Calu3 (cell line): Measurements from ENCODE around the gene FOXRED2. TPM values are rescaled to one million over a fixed set of nuclear protein-coding genes. Genes with fewer than 3 reads are reported as not detected.

ENCODE experiments used
- BruUV-seq: library from RNA; stranded (reverse); fragments of 400-500 nt; replicated peaks from 2 replicates; lab custom pipeline; 2021; lab: Mats Ljungman, UMichigan
- CTCF ChIA-PET: fragments of 300-600 bp; sonication (Branson Sonifier 250); formaldehyde crosslinking; loops from one replicate; lab custom pipeline; 2022; ENCODE audit warnings: antibody characterized with exemption; lab: Charles Lee
- DNase-seq: peaks from one replicate; pipeline ENCODE4 v3.0.0; 2022
- H3K27ac Mint-ChIP-seq: one replicate; pipeline ENCODE4 v1.8.0; 2022; ENCODE audit warnings: mixed read lengths; ENCODE audit not compliant: unreplicated experiment
- H3K27me3 Mint-ChIP-seq: one replicate; pipeline ENCODE4 v1.8.0; 2022; ENCODE audit warnings: mixed read lengths; ENCODE audit not compliant: unreplicated experiment
- H3K36me3 Mint-ChIP-seq: one replicate; pipeline ENCODE4 v1.8.0; 2022; ENCODE audit warnings: mild to moderate bottlenecking, moderate library complexity, mixed read lengths; ENCODE audit not compliant: insufficient read depth, unreplicated experiment
- H3K4me1 Mint-ChIP-seq: one replicate; pipeline ENCODE4 v1.8.0; 2022; ENCODE audit warnings: mild to moderate bottlenecking, low read depth, mixed read lengths; ENCODE audit not compliant: unreplicated experiment
- H3K4me3 Mint-ChIP-seq: one replicate; pipeline ENCODE4 v1.8.0; 2022; ENCODE audit warnings: mild to moderate bottlenecking, low read depth, moderate library complexity, mixed read lengths; ENCODE audit not compliant: unreplicated experiment
- H3K9me3 Mint-ChIP-seq: one replicate; pipeline ENCODE4 v1.8.0; 2022; ENCODE audit warnings: low read depth, mixed read lengths; ENCODE audit not compliant: unreplicated experiment
- intact Hi-C: fragments of 100-400 bp; cut with micrococcal nuclease; formaldehyde crosslinking; loops from one replicate; pipeline ENCODE4 v1.10.0; 2022; ENCODE audit not compliant: unreplicated experiment
- total RNA-seq: library from RNA; stranded (reverse); gene quantifications from 2 replicates; pipeline ENCODE4 v1.2.3, GENCODE V29; 2022
- TF ChIP-seq, protein P1 (sequence below): fragments of 200-600 bp; IDR thresholded peaks from one replicate; pipeline ENCODE4 v1.8.0; 2022; ENCODE audit warnings: antibody characterized with exemption; ENCODE audit not compliant: unreplicated experiment

FOXRED2 gene
- total RNA-seq, 1 experiment from 2014 or later = 27.9 TPM

GRCh38 chr22:36447632-36448031, 59.2 kb downstream of the FOXRED2 start:
- H3K27me3 Mint-ChIP-seq = no peaks in the 10 kb centered on the region
- H3K36me3 Mint-ChIP-seq = peaks cover 7% of the 10 kb centered on the region
- no peak overlapping the region for H3K27ac Mint-ChIP-seq
- peaks cover 13% of the 10 kb centered on the region for H3K4me1 Mint-ChIP-seq
- no peak overlapping the region for H3K4me3 Mint-ChIP-seq
- no peaks in the 10 kb centered on the region for H3K9me3 Mint-ChIP-seq
- intact Hi-C loops = no loop called here
- TF ChIP-seq, protein P1, sequence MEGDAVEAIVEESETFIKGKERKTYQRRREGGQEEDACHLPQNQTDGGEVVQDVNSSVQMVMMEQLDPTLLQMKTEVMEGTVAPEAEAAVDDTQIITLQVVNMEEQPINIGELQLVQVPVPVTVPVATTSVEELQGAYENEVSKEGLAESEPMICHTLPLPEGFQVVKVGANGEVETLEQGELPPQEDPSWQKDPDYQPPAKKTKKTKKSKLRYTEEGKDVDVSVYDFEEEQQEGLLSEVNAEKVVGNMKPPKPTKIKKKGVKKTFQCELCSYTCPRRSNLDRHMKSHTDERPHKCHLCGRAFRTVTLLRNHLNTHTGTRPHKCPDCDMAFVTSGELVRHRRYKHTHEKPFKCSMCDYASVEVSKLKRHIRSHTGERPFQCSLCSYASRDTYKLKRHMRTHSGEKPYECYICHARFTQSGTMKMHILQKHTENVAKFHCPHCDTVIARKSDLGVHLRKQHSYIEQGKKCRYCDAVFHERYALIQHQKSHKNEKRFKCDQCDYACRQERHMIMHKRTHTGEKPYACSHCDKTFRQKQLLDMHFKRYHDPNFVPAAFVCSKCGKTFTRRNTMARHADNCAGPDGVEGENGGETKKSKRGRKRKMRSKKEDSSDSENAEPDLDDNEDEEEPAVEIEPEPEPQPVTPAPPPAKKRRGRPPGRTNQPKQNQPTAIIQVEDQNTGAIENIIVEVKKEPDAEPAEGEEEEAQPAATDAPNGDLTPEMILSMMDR = no peak
- BruUV-seq = no TSS peak
- DNase-seq = no peak
- CTCF ChIA-PET = no interaction called here

GRCh38 chr22:36445158-36445668, 61.6 kb downstream of the FOXRED2 start:
- H3K4me1 Mint-ChIP-seq = peaks cover 4% of the 10 kb centered on the region
- CTCF ChIA-PET = no interaction called here
- intact Hi-C loops = no loop called here
- H3K36me3 Mint-ChIP-seq = no peaks in the 10 kb centered on the region
- TF ChIP-seq, protein P1 = no peak
- no peak overlapping the region for H3K27ac Mint-ChIP-seq
- no peak overlapping the region for H3K4me3 Mint-ChIP-seq
- DNase-seq = no peak
- no peaks in the 10 kb centered on the region for H3K27me3 Mint-ChIP-seq
- H3K9me3 Mint-ChIP-seq = no peaks in the 10 kb centered on the region
- BruUV-seq = no TSS peak

- Mint-ChIP-seq H3K4me1 (peaks cover 14% of the 10 kb centered on the region), H3K4me3 (no peak overlapping the region), H3K27ac (no peak overlapping the region), H3K36me3 (no peaks in the 10 kb centered on the region), H3K27me3 (no peaks in the 10 kb centered on the region), H3K9me3 (no peaks in the 10 kb centered on the region)
- BruUV-seq = no TSS peak
- intact Hi-C loops = no loop called here
- CTCF ChIA-PET = no interaction called here
- DNase-seq = no peak
- TF ChIP-seq, protein P1 = no peak
These were observed 63.6 kb downstream of the FOXRED2 start for GRCh38 chr22:36443198-36443770.

GRCh38 chr22:36442506-36443197, 64.2 kb downstream of the FOXRED2 start:
- no TSS peak for BruUV-seq
- Mint-ChIP-seq H3K4me3 (no peak overlapping the region), H3K4me1 (peaks cover 14% of the 10 kb centered on the region), H3K27ac (no peak overlapping the region), H3K27me3 (no peaks in the 10 kb centered on the region), H3K9me3 (no peaks in the 10 kb centered on the region), H3K36me3 (no peaks in the 10 kb centered on the region)
- CTCF ChIA-PET = no interaction called here
- intact Hi-C loops = no loop called here
- no peak for DNase-seq
- TF ChIP-seq, protein P1 = no peak
